Liver (tissue), 9 donors: ENCODE results near the gene RASA3. TPM values are rescaled to one million over a fixed set of nuclear protein-coding genes. Genes with fewer than 3 reads are reported as not detected.

ENCODE experiments used
- DNase-seq: peaks from one replicate; pipeline ENCODE4 v3.0.0-alpha.2; 2017; ENCODE audit warnings: low spot score
- H3K27ac ChIP-seq, 2 donors: one replicate each; pipeline ENCODE4 v1.7.0; 2013; ENCODE audit warnings: inconsistent platforms in 2 of 2, low read length in 2 of 2, control low read depth in 1 of 2, low read depth in 1 of 2, mild to moderate bottlenecking in 1 of 2
- H3K27me3 ChIP-seq, 4 donors: one replicate each; pipeline versions ENCODE4 v1.6.1 to v1.7.0; 2013; ENCODE audit warnings: low read length in 3 of 4, inconsistent platforms in 1 of 4, mild to moderate bottlenecking in 1 of 4, moderate library complexity in 1 of 4; ENCODE audit not compliant: control insufficient read depth in 4 of 4, insufficient read depth in 4 of 4
- H3K36me3 ChIP-seq, 4 donors: one replicate each; pipeline versions ENCODE4 v1.6.1 to v1.7.0; 2013; ENCODE audit warnings: low read length in 3 of 4, mild to moderate bottlenecking in 3 of 4, low read depth in 1 of 4, moderate library complexity in 1 of 4; ENCODE audit not compliant: control insufficient read depth in 4 of 4, insufficient read depth in 3 of 4
- H3K4me1 ChIP-seq, 4 donors: one replicate each; pipeline versions ENCODE4 v1.6.1 to v1.7.0; 2013; ENCODE audit warnings: low read length in 3 of 4, mild to moderate bottlenecking in 3 of 4, moderate library complexity in 1 of 4; ENCODE audit not compliant: control insufficient read depth in 4 of 4, insufficient read depth in 4 of 4
- H3K4me3 ChIP-seq, 3 donors: one replicate each; pipeline versions ENCODE4 v1.6.1 to v1.7.0; 2013; ENCODE audit warnings: low read length in 3 of 3, control low read depth in 1 of 3, low read depth in 1 of 3, mild to moderate bottlenecking in 1 of 3
- H3K9ac ChIP-seq, 2 donors: one replicate each; pipeline ENCODE4 v1.7.0; 2013; ENCODE audit warnings: low read length in 2 of 2, mild to moderate bottlenecking in 2 of 2, moderate library complexity in 2 of 2, control low read depth in 1 of 2, low read depth in 1 of 2
- H3K9me3 ChIP-seq, 4 donors: one replicate each; pipeline versions ENCODE4 v1.6.1 to v1.7.0; 2013; ENCODE audit warnings: low read length in 3 of 4; ENCODE audit not compliant: control insufficient read depth in 4 of 4
- EGR1 ChIP-seq, 2 donors: IDR thresholded peaks; 2 replicates each; pipeline ENCODE4 v1.6.1; 2016 to 2018; ENCODE audit warnings: antibody characterized with exemption in 2 of 2, low read depth in 2 of 2
- FOXA2 ChIP-seq: IDR thresholded peaks from 2 replicates; pipeline ENCODE4 v1.6.1; 2016; ENCODE audit warnings: antibody characterized with exemption
- GABPA ChIP-seq, 2 donors: IDR thresholded peaks in 1 of 2; conservative IDR thresholded peaks in 1 of 2; 2 replicates each; pipeline ENCODE4 v1.6.1; 2016; ENCODE audit warnings: antibody characterized with exemption in 2 of 2, mild to moderate bottlenecking in 1 of 2, moderate library complexity in 1 of 2
- HNF4A ChIP-seq, 2 donors: conservative IDR thresholded peaks; 2 replicates each; pipeline ENCODE4 v1.6.1; 2016; ENCODE audit warnings: antibody characterized with exemption in 2 of 2, mild to moderate bottlenecking in 2 of 2
- HNF4G ChIP-seq: IDR thresholded peaks from 2 replicates; pipeline ENCODE4 v1.6.1; 2016; ENCODE audit warnings: antibody characterized with exemption
- JUND ChIP-seq, 2 donors: IDR thresholded peaks; 2 replicates each; pipeline ENCODE4 v1.6.1; 2016; ENCODE audit warnings: antibody characterized with exemption in 2 of 2
- MAX ChIP-seq: IDR thresholded peaks from 2 replicates; pipeline ENCODE4 v1.6.1; 2016; ENCODE audit warnings: antibody characterized with exemption
- NR2F2 ChIP-seq: IDR thresholded peaks from 2 replicates; pipeline ENCODE4 v1.6.1; 2016; ENCODE audit warnings: antibody characterized with exemption
- RAD21 ChIP-seq, 2 donors: IDR thresholded peaks; 2 replicates each; pipeline ENCODE4 v1.6.1; 2016; ENCODE audit warnings: antibody characterized with exemption in 2 of 2, mild to moderate bottlenecking in 2 of 2
- SP1 ChIP-seq: IDR thresholded peaks from 2 replicates; pipeline ENCODE4 v1.6.1; 2018; ENCODE audit warnings: antibody characterized with exemption, mild to moderate bottlenecking
- TAF1 ChIP-seq: conservative IDR thresholded peaks from 2 replicates; pipeline ENCODE4 v1.6.1; 2016; ENCODE audit warnings: antibody characterized with exemption, mild to moderate bottlenecking
- YY1 ChIP-seq: IDR thresholded peaks from 2 replicates; pipeline ENCODE4 v1.6.1; 2016; ENCODE audit warnings: antibody characterized with exemption, mild to moderate bottlenecking
- WGBS: extraction: QIAGEN DNeasy Blood & Tissue Kit; methylation state at CpG from one replicate; pipeline ENCODE4 v1.1.7; 2013; 5-methylcytosine and 5-hydroxymethylcytosine counted together
- polyA plus RNA-seq, 2 donors: library from polyadenylated mRNA; stranded (reverse) in 1 of 2; unstranded in 1 of 2; fragments of 200-250 nt in 1 of 2; fragments of >200 nt in 1 of 2; fragmentation: Nextera tagmentation in 1 of 2; extraction: Ambion mirVana in 1 of 2; gene quantifications; one replicate each; pipeline versions ENCODE4 v1.2.1 to v1.2.3, GENCODE V29; 2013 to 2015
- total RNA-seq, 2 donors: library from RNA; depleted of rRNA; stranded (reverse); fragments of >200 nt; gene quantifications; one replicate each; pipeline ENCODE4 v1.2.3, GENCODE V29; 2014
- TF ChIP-seq, protein P1 (sequence below): IDR thresholded peaks from 2 replicates; pipeline ENCODE4 v1.6.1; 2016; ENCODE audit warnings: antibody characterized with exemption, mild to moderate bottlenecking
- TF ChIP-seq, protein P2 (sequence below): fragments of 150-350 bp; IDR thresholded peaks from 2 replicates; pipeline ENCODE4 v1.5.1; 2017; ENCODE audit warnings: improper control_type of control experiment, low read depth, low read length; ENCODE audit not compliant: missing input control
- donor health status: healthy.
- donor health status: healthy.
- donor health status: healthy.
- donor health status: healthy.
- donor health status: healthy.

RASA3 gene
- total and polyA plus RNA-seq, 4 donors: 0.64 to 5.9 (median 3.8) TPM

DNA sequence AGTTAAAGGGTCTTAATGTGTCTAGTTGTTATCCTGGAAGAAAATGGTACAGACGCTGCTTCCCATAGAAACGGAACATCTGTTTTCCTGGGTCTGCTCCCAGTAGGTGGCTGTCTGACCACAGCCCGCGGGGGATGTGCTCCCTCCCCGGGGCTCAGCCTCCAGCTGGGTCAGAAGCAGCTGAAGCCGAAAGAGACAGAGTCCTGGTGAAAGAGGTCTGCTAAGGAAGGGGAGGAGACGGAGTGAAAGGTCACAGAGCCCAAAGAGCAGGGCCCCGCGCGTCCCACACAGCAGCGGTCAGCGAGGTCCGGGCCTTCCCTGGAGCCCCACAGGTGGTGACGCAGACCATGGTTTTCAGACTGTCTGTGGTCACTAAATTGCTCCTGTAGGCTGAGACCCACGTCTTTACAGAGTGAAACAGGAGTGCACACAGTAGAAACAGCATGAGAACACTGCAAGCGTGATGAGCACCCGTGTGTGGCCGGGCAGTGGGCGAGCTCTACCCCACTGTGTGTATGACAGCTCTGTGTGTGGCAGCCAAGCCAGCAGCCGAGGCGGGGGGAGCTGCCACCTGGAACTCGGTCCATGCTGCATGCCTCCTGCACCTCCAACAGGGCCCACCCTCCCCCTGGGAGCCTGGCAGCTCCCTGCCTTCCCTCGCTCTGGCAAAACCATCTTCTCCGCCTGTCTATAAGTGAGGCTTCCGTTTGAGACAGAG, 106.5 kb downstream of the RASA3 start:
- Histone ChIP-seq H3K36me3 (peaks cover 0 to 6% (median 1%) of the 10 kb centered on the region in 4 donors), H3K4me1 (no peaks in the 10 kb centered on the region), H3K9me3 (no peaks in the 10 kb centered on the region), H3K4me3 (no peak overlapping the region), H3K9ac (no peak overlapping the region), H3K27ac (no peak overlapping the region), H3K27me3 (no peaks in the 10 kb centered on the region)
- TF ChIP-seq NR2F2 (no peak), YY1 (no peak), TAF1 (no peak), SP1 (no peak), HNF4G (no peak), RAD21 (IDR thresholded peaks at IDR 0.05) (peak in 1 of 2 donors; percentile 21)
- DNase-seq: no peak
- 63% methylated on average over 25 of the region's 25 CpGs for WGBS

DNA sequence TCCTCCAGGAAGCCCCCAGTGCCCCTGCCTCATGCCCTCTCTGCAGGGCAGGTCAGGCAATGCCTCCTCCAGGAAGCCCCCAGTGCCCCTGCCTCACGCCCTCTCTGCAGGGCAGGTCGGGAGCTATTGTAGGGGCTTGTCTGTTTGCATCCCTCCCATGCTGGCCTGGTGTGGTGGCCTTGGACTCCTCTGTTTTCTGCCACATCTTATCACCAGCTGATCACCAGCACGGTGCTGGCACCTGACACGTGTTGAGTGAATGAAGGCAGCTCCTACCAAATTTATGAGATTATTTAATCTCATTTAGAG, 107.1 kb downstream of the RASA3 start:
- Histone ChIP-seq H3K4me1 (no peaks in the 10 kb centered on the region), H3K27me3 (no peaks in the 10 kb centered on the region), H3K4me3 (no peak overlapping the region), H3K27ac (no peak overlapping the region), H3K9me3 (no peaks in the 10 kb centered on the region), H3K36me3 (peaks cover 0 to 6% (median 1%) of the 10 kb centered on the region in 4 donors), H3K9ac (no peak overlapping the region)
- DNase-seq: no peak
- TF ChIP-seq HNF4A (conservative IDR thresholded peaks at IDR 0.05) (no peak), YY1 (no peak), NR2F2 (no peak), EGR1 (IDR thresholded peaks at IDR 0.05; ENCODE audit: low read depth in 2 of 2) (no peak), MAX (no peak)
- 60% methylated on average over 4 of the region's 4 CpGs for WGBS

DNA sequence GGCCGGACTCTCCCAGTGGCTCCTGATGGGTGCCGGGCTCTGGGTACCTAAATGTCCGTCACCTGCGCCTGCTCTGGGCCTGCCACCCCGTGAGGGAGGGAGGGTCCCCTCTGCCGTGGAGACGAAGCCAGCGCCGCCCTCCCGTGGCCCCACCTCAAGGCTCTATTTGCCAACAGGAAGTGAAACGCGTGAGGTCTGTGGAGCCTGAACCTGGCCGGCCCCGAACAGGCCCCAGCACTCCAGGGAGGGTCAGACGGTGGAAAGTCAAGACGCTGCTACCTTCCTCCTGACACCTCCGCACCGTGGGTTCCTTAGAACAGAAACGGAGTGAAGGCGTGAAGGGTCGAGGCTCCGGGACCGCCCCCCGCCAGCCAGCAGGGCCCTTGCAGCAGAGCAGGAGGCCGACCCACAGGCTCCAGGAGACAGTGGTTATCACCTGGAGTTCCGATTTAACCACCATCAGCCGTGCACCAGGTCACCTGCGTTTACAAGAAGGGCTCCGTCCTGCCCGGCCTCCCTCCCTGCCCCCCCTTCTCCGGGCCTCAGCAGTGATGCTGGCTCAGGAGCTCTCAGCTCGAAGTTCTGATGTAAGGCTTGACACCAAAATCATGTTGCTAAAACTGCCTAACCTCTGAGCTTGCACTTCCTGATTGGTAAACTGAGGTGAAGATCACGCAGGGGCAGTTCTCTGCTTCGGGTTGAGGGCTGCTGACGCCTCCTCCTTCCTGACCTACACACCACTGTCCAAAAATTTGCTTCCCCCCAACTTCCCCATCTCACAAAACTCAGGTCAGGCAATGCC, 107.6 kb downstream of the RASA3 start:
- no peak overlapping the region for H3K4me3 ChIP-seq
- no peak for DNase-seq
- H3K4me1 ChIP-seq: no peaks in the 10 kb centered on the region
- H3K27ac ChIP-seq: no peak overlapping the region
- no peak overlapping the region for H3K9ac ChIP-seq
- H3K36me3 ChIP-seq: peaks cover 0 to 6% (median 1%) of the 10 kb centered on the region in 4 donors
- H3K27me3 ChIP-seq: no peaks in the 10 kb centered on the region
- no peak for TF ChIP-seq YY1
- no peak for TF ChIP-seq FOXA2
- TF ChIP-seq, protein P1, sequence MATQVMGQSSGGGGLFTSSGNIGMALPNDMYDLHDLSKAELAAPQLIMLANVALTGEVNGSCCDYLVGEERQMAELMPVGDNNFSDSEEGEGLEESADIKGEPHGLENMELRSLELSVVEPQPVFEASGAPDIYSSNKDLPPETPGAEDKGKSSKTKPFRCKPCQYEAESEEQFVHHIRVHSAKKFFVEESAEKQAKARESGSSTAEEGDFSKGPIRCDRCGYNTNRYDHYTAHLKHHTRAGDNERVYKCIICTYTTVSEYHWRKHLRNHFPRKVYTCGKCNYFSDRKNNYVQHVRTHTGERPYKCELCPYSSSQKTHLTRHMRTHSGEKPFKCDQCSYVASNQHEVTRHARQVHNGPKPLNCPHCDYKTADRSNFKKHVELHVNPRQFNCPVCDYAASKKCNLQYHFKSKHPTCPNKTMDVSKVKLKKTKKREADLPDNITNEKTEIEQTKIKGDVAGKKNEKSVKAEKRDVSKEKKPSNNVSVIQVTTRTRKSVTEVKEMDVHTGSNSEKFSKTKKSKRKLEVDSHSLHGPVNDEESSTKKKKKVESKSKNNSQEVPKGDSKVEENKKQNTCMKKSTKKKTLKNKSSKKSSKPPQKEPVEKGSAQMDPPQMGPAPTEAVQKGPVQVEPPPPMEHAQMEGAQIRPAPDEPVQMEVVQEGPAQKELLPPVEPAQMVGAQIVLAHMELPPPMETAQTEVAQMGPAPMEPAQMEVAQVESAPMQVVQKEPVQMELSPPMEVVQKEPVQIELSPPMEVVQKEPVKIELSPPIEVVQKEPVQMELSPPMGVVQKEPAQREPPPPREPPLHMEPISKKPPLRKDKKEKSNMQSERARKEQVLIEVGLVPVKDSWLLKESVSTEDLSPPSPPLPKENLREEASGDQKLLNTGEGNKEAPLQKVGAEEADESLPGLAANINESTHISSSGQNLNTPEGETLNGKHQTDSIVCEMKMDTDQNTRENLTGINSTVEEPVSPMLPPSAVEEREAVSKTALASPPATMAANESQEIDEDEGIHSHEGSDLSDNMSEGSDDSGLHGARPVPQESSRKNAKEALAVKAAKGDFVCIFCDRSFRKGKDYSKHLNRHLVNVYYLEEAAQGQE: no peak
- TF ChIP-seq JUND (IDR thresholded peaks at IDR 0.05): no peak
- TF ChIP-seq, protein P2, sequence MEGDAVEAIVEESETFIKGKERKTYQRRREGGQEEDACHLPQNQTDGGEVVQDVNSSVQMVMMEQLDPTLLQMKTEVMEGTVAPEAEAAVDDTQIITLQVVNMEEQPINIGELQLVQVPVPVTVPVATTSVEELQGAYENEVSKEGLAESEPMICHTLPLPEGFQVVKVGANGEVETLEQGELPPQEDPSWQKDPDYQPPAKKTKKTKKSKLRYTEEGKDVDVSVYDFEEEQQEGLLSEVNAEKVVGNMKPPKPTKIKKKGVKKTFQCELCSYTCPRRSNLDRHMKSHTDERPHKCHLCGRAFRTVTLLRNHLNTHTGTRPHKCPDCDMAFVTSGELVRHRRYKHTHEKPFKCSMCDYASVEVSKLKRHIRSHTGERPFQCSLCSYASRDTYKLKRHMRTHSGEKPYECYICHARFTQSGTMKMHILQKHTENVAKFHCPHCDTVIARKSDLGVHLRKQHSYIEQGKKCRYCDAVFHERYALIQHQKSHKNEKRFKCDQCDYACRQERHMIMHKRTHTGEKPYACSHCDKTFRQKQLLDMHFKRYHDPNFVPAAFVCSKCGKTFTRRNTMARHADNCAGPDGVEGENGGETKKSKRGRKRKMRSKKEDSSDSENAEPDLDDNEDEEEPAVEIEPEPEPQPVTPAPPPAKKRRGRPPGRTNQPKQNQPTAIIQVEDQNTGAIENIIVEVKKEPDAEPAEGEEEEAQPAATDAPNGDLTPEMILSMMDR: no peak
- no peak for TF ChIP-seq MAX
- no peak for TF ChIP-seq GABPA (IDR thresholded peaks at IDR 0.05 in 1 of 2, conservative IDR thresholded peaks at IDR 0.05 in 1 of 2)
- 84% methylated on average over 35 of the region's 35 CpGs for WGBS
- no peaks in the 10 kb centered on the region for H3K9me3 ChIP-seq
